ENCODE data around the gene APIP.

Gene APIP

DNA sequence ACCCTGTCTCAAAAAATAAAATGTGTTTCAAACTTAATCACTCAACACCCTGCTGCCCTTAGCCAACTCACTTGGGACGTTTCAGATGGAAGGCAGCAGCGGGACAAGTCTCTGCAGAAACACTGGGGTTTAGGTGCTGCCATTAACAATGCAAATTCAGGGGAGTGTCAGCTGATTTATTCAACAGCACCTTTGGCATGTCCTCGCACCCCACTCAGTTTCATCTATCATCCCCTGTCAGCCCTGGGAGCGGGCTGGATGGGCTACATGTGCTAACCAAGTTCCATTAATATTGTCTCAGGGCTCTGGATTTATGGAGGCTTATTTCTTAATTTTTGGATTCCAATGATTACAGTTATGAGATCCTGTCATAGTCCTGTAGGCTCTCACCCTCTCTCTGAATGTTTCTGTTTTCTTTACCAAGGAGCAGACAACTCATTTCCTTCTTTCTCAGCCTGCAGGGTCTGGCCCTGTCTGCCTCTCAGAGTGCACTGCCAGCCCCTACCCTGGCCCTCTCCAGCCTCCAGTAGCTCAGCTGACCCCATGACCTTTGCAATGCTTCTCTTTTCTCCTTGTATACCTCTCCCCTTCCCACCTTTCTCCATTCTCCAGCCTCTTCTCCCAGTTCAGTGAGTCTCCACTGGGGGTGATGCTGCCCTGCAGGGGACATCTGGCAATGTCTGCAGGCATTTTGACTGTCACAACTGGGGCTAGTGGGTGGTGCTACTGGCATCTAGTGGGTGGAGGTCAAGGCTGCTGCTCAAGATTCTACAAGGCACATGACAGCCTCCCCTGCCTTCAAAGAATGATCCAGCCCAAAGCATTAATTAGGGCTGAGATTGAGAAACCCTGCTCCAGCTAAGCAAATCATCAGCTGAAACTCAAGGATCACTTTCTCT lies 79.0 kb downstream of the APIP start:
- DNase-seq: no peak

DNA sequence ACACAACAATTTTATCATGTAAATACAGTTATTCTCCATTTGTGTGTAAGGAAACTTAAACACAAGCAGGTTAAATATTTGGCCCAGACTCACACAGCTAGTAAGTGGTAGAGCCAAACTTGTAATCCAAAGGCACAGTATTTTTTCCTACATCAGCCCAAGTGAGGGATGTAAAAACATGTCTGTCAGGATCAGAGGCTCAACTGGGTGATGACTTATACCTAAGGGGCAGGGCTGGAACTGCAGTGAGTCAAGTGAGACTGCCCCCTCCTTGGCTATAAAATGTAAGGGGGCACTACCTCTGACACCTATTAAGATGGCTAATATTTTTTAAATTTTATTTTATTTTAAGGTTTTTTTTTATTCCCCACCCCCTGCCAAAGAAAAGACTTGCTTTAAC lies 82.6 kb downstream of the APIP start:
- no peak for DNase-seq

Measured in EL (cell line).